HG02623 (cell line): ENCODE results near the gene RAD50.
"Not testable (repeated sequence)": the region's sequence is repeated elsewhere in the genome, so short reads cannot be mapped to it uniquely, and the experiment has no call there.

ENCODE experiments used
- ATAC-seq: cut with Tn5 transposase; IDR thresholded peaks from one replicate; pipeline ENCODE4 v1.9.1; 2021; ENCODE audit warnings: moderate library complexity; ENCODE audit not compliant: unreplicated experiment

Gene RAD50

GRCh38 chr5:132628814-132629213 is 72.0 kb downstream of the RAD50 start:
- ATAC-seq: no peak

- ATAC-seq: no peak
Observed at GRCh38 chr5:132629230-132629944, 72.6 kb downstream of the RAD50 start.

- ATAC-seq: not testable (repeated sequence)
Observed at GRCh38 chr5:132633587-132633986, 76.8 kb downstream of the RAD50 start.

GRCh38 chr5:132635873-132636272 is 79.1 kb downstream of the RAD50 start:
- ATAC-seq: no peak

GRCh38 chr5:132637241-132637640 is 80.5 kb downstream of the RAD50 start:
- no peak for ATAC-seq

- peak; percentile 58 for ATAC-seq
Observed at GRCh38 chr5:132639706-132640130, 82.9 kb downstream of the RAD50 start.

GRCh38 chr5:132640613-132641012 is 83.8 kb downstream of the RAD50 start:
- ATAC-seq: no peak

GRCh38 chr5:132641241-132641723 is 84.5 kb downstream of the RAD50 start:
- peak; percentile 44 for ATAC-seq

- ATAC-seq: no peak
Observed at GRCh38 chr5:132641841-132642240, 85.1 kb downstream of the RAD50 start.

GRCh38 chr5:132644177-132644576 is 87.4 kb downstream of the RAD50 start:
- ATAC-seq: no peak

- ATAC-seq: no peak
Observed at GRCh38 chr5:132646583-132647266, 89.9 kb downstream of the RAD50 start.

GRCh38 chr5:132647473-132647872 is 90.7 kb downstream of the RAD50 start:
- ATAC-seq: no peak

- ATAC-seq: no peak
Observed at GRCh38 chr5:132648355-132648754, 91.6 kb downstream of the RAD50 start.

GRCh38 chr5:132651838-132652469 is 95.2 kb downstream of the RAD50 start:
- no peak for ATAC-seq

- no peak for ATAC-seq
Observed at GRCh38 chr5:132653716-132654115, 96.9 kb downstream of the RAD50 start.

- no peak for ATAC-seq
Observed at GRCh38 chr5:132655821-132656773, 99.3 kb downstream of the RAD50 start.

- ATAC-seq: no peak
Observed at GRCh38 chr5:132656774-132657355, 100.1 kb downstream of the RAD50 start.

- ATAC-seq: no peak
Observed at GRCh38 chr5:132657676-132658380, 101.1 kb downstream of the RAD50 start, which contains the start of gene IL13. Gene IL13, plus strand, starts transcription at chr5:132658173. Its CDS starts 14 bp downstream, at chr5:132658187.
